Retina (tissue), 1 donor: Measurements from ENCODE around the gene KRT86.
A peak's percentile ranks its signal among the peaks of the same experiment; 100 is the strongest.
"Not testable (repeated sequence)": the region's sequence is repeated elsewhere in the genome, so short reads cannot be mapped to it uniquely, and the experiment has no call there.

ENCODE experiments used
- DNase-seq: peaks from one replicate; pipeline ENCODE4 v3.0.0-alpha.2; 2016

Gene KRT86

GRCh38 chr12:52239767-52240166 is 34.7 kb upstream of the KRT86 start:
- no peak for DNase-seq

GRCh38 chr12:52240247-52240646 is 34.2 kb upstream of the KRT86 start:
- DNase-seq: not testable (repeated sequence)

GRCh38 chr12:52241205-52241842 is 33.1 kb upstream of the KRT86 start:
- no peak for DNase-seq

GRCh38 chr12:52242442-52243258 is 31.8 kb upstream of the KRT86 start:
- no peak for DNase-seq

GRCh38 chr12:52243259-52243855 is 31.1 kb upstream of the KRT86 start:
- DNase-seq: no peak

- DNase-seq: no peak
Measured at GRCh38 chr12:52243856-52244614, 30.4 kb upstream of the KRT86 start.

GRCh38 chr12:52244615-52244994 is 29.8 kb upstream of the KRT86 start:
- DNase-seq: no peak

- no peak for DNase-seq
Measured at GRCh38 chr12:52245259-52245961, 29.0 kb upstream of the KRT86 start.

GRCh38 chr12:52245962-52246569 is 28.4 kb upstream of the KRT86 start:
- DNase-seq: no peak

- DNase-seq: no peak
Measured at GRCh38 chr12:52246720-52247621, 27.5 kb upstream of the KRT86 start.

GRCh38 chr12:52247622-52248540 is 26.6 kb upstream of the KRT86 start:
- no peak for DNase-seq

- no peak for DNase-seq
Measured at GRCh38 chr12:52248541-52249461, 25.6 kb upstream of the KRT86 start.

- no peak for DNase-seq
Measured at GRCh38 chr12:52249511-52250047, 24.9 kb upstream of the KRT86 start.

GRCh38 chr12:52250048-52250990 is 24.1 kb upstream of the KRT86 start:
- peak; percentile 58 for DNase-seq

- DNase-seq: no peak
Measured at GRCh38 chr12:52251367-52252051, 22.9 kb upstream of the KRT86 start.

GRCh38 chr12:52252175-52252615 is 22.2 kb upstream of the KRT86 start:
- not testable (repeated sequence) for DNase-seq
